RWPE1 (cell line): ENCODE measurements around the gene LARP6.
"Not testable (repeated sequence)": the region's sequence is repeated elsewhere in the genome, so short reads cannot be mapped to it uniquely, and the experiment has no call there.

Experiments
- CTCF ChIA-PET: fragments of 350-600 bp; sonication (Branson Sonifier 250); formaldehyde crosslinking; extraction: SDS; loops from one replicate; lab custom pipeline; 2021; lab: Yijun Ruan, JAX
- POLR2A ChIA-PET: fragments of 400-600 bp; formaldehyde crosslinking; extraction: SDS; loops from one replicate; lab custom pipeline; 2020; ENCODE audit warnings: antibody characterized with exemption; ENCODE audit not compliant: low non-redundant PET; lab: Yijun Ruan, JAX
- DNase-seq: peaks from one replicate; pipeline ENCODE4 v3.0.0; 2012; ENCODE audit warnings: low spot score
- H3K27ac ChIP-seq: fragments of 450-650 bp; 2 replicates; pipeline ENCODE4 v1.5.1; 2017
- TF ChIP-seq, protein P1 (sequence below): fragments of 450-650 bp; conservative IDR thresholded peaks from 2 replicates; pipeline ENCODE4 v1.5.1; 2017; ENCODE audit warnings: low read depth, mild to moderate bottlenecking

Gene LARP6

DNA sequence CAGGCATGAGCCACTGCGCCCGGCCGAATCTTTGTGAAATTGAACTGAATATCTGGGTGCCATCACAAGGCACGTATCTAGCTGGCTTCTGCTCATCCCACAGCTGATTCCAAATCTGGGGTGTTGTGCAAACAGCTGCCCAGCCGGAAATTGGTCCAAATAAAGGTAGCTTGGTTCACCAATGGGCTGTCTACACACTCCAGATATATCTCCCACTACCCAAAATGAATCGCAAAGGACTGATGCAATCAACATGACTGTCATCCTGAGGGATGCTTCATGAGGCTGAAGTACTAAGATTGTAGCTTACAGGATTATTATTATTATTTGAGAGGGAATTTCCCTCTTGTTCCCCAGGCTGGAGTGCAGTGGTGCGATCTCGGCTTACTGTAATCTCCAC lies 28.1 kb downstream of the LARP6 start:
- DNase-seq, result no peak
- ChIA-PET CTCF (interaction anchor here (0.7 to 3.1 kb wide), 4 partner anchors 14 to 56 kb away, joined by 3 to 25 read pairs (median 4); no protein-coding TSS in a partner anchor), POLR2A (no interaction called here)
- TF ChIP-seq, protein P1, sequence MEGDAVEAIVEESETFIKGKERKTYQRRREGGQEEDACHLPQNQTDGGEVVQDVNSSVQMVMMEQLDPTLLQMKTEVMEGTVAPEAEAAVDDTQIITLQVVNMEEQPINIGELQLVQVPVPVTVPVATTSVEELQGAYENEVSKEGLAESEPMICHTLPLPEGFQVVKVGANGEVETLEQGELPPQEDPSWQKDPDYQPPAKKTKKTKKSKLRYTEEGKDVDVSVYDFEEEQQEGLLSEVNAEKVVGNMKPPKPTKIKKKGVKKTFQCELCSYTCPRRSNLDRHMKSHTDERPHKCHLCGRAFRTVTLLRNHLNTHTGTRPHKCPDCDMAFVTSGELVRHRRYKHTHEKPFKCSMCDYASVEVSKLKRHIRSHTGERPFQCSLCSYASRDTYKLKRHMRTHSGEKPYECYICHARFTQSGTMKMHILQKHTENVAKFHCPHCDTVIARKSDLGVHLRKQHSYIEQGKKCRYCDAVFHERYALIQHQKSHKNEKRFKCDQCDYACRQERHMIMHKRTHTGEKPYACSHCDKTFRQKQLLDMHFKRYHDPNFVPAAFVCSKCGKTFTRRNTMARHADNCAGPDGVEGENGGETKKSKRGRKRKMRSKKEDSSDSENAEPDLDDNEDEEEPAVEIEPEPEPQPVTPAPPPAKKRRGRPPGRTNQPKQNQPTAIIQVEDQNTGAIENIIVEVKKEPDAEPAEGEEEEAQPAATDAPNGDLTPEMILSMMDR, result no peak
- H3K27ac ChIP-seq, result peak overlapping the region; percentile 72

DNA sequence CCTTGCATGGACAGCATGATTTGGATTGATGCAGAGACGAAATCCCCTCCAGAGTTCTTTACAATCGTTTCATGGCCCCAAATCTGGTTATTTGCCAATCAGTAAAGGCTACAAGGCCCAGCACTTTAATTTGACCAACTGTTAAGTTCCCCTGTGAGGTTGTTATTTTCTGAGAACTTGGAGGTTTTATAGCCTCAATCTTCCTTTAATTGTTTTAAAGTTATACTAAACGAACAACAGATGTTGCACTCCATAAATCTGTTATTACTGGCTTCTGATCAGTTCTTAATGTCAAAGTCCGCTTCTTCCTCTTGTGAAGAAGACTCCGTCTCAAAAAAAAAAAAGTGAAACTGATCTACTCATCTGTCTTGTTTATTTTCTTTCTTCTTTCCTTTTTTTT lies 30.8 kb downstream of the LARP6 start:
- CTCF ChIA-PET, result interaction anchor here (0.7 kb wide), 1 partner anchor 286 kb away, joined by 6 read pairs; no protein-coding TSS in a partner anchor
- TF ChIP-seq, protein P1, result no peak
- H3K27ac ChIP-seq, result no peak overlapping the region
- DNase-seq, result no peak
- POLR2A ChIA-PET, result no interaction called here

DNA sequence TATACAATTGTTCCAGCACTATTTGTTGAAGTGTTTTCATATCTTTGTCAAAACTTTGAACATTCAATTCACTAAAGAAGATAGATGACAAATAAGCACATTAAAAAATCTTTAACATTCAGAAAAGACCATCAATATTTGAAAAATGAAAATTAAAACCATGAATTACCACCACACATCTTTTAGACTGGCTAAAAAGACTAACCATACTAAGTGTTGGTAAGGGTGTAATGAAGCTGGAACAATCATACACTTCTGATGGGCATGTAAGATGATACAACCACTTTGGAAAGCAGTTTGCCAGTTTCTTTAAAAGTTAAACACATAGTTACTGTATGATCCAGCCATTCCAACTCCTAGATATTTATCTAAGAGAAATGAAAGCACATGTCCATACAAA lies 33.7 kb downstream of the LARP6 start:
- TF ChIP-seq, protein P1, result no peak
- POLR2A ChIA-PET, result no interaction called here
- DNase-seq, result no peak
- CTCF ChIA-PET, result interaction anchor here (0.7 kb wide), 1 partner anchor 118 kb away, joined by 3 read pairs; no protein-coding TSS in a partner anchor
- H3K27ac ChIP-seq, result no peak overlapping the region

DNA sequence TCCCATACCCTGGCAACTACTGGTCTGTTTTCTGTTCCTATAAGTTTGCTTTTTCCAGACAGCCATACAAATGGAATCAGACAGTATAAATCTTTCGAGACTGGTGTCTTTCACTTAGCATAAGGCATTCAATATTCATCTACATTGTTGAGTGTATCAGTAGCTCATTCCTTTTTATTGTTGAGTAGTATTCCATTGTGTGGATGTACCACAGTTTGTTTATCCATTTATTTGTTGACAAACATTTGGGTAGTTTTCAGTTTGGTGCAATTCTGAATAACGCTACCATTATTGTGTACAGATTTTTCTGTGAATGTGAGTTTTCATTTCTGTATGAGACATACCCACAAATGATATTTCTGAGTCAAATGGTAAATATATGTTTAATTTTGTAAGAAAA lies 35.4 kb downstream of the LARP6 start:
- no peak for DNase-seq
- H3K27ac ChIP-seq, result no peak overlapping the region
- TF ChIP-seq, protein P1, result no peak
- ChIA-PET CTCF (no interaction called here), POLR2A (no interaction called here)

- CTCF ChIA-PET, result interaction anchor here (0.6 to 1.0 kb wide), 2 partner anchors 57 to 331 kb away, joined by 3 to 5 read pairs; no protein-coding TSS in a partner anchor
- no peak overlapping the region for H3K27ac ChIP-seq
- POLR2A ChIA-PET, result no interaction called here
- TF ChIP-seq, protein P1, result no peak
- DNase-seq, result no peak
These were observed 36.7 kb downstream of the LARP6 start for GRCh38 chr15:70817266-70817665.

DNA sequence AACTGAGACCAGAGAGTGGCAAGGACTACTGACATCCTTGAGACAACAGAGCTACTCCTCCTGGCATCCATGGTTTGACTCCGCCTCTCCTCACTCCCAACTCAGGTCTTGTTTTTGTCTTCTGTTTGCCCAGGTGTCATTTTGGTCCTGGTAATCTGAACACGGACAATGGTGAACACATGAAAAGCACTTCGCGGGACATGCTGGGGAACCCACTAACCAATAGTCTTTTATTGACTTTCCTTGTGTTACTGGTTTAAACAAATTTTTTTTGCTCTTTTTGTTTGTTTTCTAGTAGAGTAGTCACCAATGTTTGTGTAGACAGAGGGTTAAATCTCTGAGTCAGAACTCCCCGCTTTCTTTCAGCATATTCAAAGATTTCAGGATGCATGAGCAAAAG lies 38.4 kb downstream of the LARP6 start:
- POLR2A ChIA-PET, result no interaction called here
- CTCF ChIA-PET, result no interaction called here

DNA sequence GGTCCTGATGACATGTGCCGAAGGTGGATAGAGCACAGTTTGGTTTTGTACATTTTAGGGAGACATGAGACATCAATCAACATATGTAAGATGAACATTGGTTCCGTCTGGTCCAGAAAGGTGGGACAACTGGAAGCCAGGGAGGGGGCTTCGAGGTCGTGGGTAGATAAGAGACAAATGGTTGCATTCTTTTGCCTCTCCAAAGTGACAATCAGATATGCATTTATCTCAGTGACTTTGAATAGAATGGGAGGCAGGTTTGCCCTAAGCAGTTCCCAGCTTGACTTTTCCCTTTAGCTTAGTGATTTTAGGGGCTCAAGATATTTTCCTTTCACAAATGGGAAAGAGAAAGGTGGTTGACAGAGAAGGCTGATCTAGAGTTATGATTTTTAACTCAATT lies 38.9 kb downstream of the LARP6 start:
- DNase-seq, CTCF ChIA-PET, POLR2A ChIA-PET, H3K27ac ChIP-seq: not testable (repeated sequence)

More for the DNA sequence above, 38.4 kb downstream of the LARP6 start:
- TF ChIP-seq, protein P1, result no peak
- DNase-seq, result no peak
- no peak overlapping the region for H3K27ac ChIP-seq
